Measurements from ENCODE around the gene AK8.

AK8 gene

DNA sequence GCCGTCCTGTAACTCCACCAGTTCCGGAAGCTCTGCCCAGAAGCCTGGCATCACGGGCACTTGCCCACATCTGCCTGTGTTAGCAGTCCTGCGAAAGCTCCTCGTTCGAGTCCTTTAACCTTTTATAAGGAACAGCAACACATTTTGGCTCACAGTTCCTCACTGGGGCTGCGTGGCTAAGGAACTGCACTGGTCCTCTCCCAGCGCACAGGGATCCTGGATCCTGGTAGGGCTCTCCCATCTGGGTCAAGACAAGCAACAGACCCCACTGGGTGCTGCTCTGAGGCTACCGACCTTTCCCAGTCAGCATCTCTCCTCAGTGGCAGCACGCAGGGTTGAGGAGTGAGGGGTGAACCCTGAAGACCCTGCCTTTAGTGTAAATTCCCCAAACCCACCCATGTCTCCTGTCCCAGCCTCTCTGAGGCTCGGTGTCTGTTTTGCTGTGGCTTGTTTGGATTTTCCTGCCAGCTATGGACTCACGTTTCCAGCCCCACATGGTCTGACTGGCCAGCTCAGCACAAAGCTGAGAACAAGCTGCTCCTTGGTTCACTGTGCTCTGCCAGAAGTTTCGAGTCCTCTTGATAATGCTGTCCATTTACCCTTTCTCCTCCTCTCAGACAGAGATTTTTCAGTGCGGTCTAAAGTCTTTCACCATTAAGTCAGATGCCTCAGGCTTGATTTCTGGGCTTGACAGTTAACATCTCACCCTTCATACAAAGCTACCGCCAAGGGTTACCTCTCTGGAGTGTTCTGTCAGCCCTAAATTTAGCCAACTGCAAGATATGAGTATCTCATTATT, 80.0 kb downstream of the AK8 start:
- no peak overlapping the region for H3K27ac ChIP-seq
- TF ChIP-seq, protein P1, sequence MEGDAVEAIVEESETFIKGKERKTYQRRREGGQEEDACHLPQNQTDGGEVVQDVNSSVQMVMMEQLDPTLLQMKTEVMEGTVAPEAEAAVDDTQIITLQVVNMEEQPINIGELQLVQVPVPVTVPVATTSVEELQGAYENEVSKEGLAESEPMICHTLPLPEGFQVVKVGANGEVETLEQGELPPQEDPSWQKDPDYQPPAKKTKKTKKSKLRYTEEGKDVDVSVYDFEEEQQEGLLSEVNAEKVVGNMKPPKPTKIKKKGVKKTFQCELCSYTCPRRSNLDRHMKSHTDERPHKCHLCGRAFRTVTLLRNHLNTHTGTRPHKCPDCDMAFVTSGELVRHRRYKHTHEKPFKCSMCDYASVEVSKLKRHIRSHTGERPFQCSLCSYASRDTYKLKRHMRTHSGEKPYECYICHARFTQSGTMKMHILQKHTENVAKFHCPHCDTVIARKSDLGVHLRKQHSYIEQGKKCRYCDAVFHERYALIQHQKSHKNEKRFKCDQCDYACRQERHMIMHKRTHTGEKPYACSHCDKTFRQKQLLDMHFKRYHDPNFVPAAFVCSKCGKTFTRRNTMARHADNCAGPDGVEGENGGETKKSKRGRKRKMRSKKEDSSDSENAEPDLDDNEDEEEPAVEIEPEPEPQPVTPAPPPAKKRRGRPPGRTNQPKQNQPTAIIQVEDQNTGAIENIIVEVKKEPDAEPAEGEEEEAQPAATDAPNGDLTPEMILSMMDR (IDR thresholded peaks at IDR 0.05) = no peak
- TF ChIP-seq ZFX (IDR thresholded peaks at IDR 0.05; ENCODE audit: borderline replicate concordance) = no peak

DNA sequence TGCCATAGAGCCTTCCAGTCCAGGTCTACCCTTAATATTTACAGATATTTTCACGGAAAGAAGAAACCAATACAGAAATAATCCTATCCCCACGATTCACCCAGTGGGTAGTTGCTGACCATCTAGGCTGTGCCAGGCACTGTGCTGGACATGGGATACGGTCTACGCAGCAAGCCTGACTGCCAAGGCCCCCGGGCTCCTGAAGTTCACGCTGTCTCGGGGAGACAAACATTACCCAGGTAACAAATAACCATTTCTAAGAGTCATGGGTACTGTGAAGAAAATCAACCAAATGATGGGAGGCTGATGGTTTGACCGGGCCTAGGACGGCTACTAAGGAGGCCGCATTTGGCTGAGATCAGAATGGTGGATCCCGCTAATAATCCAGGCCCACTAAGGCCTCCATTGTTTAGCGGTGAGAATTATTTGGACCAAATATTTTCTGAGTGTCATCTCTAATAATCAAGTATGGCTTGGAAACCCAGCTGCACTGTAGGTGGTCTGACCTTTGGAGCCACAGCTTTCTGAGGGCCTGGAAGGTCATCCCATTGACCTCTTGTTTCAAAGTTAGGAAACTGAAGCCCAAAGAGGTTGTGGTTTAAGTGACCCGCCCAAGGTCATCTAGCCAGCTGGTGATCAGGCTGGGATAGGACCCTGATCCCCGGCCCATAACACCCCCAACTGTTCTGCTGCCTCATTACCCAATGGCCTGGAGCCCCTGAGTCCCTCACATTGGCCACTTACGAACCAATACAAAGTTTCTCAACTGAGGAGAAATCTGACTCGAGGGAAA, 82.4 kb downstream of the AK8 start:
- H3K27ac ChIP-seq = no peak overlapping the region
- no peak for TF ChIP-seq ZFX (IDR thresholded peaks at IDR 0.05; ENCODE audit: borderline replicate concordance)
- TF ChIP-seq, protein P1 (IDR thresholded peaks at IDR 0.05) = no peak

DNA sequence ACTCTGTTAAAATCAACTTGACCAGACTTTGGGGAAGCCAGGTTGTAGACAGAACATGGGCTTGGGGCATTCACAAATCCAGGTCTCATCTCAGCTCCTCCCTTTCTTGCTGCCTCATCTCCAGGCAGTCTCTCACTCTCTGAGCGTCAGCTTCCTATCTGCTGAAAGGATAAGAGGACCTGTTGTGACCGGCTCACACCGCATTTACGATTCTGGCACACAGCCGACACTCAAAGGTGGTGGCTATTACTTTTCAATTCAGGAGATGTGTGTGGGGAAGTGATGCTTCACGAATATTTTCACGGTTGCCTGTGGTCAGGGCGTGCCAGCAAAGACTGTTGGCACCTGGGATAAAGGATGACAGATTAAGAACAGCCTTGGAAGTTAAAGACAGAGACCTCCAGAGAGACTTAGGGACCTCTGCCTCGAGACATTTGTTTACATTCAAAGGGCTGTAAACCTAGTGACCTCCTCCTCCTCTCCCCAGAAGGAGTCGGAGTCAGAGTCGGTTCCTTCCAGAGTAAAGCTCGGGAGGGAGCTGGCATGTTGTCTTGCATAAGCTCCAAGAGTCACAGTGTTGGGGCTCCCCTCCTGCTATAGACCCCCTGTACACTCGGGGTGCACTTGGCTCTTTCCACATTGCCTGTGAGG, 83.2 kb downstream of the AK8 start:
- H3K27ac ChIP-seq = no peak overlapping the region
- TF ChIP-seq, protein P1 (IDR thresholded peaks at IDR 0.05) = no peak
- no peak for TF ChIP-seq ZFX (IDR thresholded peaks at IDR 0.05; ENCODE audit: borderline replicate concordance)

DNA sequence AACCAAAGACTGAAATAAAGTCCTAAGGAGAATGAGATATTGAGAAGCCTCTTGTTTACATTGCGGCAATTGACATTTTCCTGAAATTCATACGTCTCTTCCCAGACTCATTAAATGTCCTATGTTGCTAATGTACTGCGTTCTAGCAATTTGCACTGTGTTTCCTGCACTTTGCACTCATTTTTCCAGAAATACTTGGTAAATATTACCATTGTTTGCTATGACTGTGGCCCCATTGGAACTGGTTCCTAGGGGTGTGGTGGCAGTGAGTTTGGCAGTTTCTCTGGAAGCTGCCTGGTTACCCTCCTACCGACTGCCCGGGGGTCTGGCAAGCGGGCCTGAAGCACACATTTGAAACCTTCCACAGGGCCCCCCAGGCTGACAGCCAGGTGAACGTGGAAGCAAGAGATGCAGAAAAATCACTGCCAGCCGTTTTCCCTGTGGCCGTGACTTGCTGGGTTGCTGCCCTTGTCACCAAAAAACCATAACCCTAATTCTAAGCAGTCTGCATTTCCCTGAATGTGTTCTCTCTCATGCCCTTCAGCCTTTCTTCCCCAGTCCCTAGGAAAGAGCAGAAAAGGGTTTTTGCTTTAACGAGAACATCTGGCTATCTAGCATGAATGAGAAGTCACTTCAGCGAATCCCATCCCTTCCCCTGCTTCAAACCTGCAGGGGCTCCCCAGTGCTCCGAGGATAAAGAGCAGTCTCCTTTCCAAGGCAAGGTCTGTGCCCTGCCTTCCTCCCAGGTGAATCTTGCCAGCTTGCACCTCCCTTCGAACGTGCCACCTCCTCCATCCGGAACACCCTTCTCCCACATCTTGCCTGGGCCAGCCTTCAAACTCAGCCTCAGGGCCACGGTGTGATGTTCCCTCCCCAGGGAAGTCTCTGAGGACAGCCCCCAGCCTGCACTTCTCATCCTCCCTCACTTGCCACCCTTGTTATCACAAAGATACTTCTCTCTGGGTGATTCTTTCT, 84.2 kb downstream of the AK8 start:
- TF ChIP-seq, protein P1 (IDR thresholded peaks at IDR 0.05) = no peak
- TF ChIP-seq ZFX (IDR thresholded peaks at IDR 0.05; ENCODE audit: borderline replicate concordance) = no peak
- H3K27ac ChIP-seq = no peak overlapping the region

DNA sequence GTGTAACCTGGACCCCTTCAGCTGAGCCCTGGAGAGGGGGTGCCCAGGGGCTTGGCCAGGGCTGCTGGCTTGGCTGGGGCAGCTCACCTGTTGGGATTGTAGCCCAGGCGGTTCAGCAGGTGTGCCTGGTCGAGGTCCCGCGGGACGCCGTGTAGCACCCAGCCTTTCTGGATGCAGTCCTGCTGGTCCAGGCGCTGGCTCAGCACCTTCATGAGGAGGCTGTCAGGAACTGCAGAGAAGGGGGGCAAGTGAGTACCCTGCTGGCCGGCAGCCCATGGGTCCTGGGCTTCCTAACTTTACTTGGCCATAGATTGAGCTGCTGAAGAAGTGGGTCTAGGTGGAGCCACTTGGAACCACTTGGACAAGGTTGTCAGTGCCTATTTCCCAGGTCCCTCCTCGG, 85.5 kb downstream of the AK8 start:
- TF ChIP-seq, protein P1 (IDR thresholded peaks at IDR 0.05) = no peak
- TF ChIP-seq ZFX (IDR thresholded peaks at IDR 0.05; ENCODE audit: borderline replicate concordance) = no peak
- H3K27ac ChIP-seq = no peak overlapping the region

DNA sequence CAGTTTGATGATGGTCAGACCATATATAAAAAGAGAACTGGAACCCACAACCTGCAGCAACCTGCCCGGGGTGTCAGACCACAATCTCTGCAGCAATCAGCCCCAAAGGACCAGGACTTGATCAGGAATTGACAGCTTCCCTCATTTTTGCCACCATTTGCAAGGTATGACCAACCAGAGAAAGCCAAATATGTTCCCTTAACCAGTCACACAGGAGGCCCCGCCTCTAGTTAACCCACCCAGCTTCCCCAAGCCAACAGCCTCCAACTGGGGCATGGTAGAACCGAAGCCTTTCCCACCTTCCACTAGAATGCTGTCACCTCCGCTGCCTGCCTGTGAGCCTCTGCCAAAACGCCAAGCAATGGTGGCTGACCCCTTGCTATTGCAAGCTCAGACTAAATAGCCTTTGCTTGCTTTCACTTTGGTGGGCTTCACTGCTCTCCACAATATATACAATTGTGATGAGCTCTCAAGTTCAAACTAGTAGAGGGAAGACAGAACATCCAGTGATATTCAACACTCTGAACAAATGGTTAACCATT, 86.3 kb downstream of the AK8 start:
- no peak overlapping the region for H3K27ac ChIP-seq
- no peak for TF ChIP-seq ZFX (IDR thresholded peaks at IDR 0.05; ENCODE audit: borderline replicate concordance)
- TF ChIP-seq, protein P1 (IDR thresholded peaks at IDR 0.05) = no peak
